Skeletal muscle tissue (tissue), 4 donors: ENCODE data around the gene PCBP2. TPM values are rescaled to one million over a fixed set of nuclear protein-coding genes. Genes with fewer than 3 reads are reported as not detected.
A peak's percentile ranks its signal among the peaks of the same experiment; 100 is the strongest.

Experiments used
- H3K27ac ChIP-seq: one replicate; pipeline ENCODE4 v1.7.0; 2013; ENCODE audit warnings: mild to moderate bottlenecking, low read depth, low read length, inconsistent platforms
- H3K27me3 ChIP-seq, 3 donors: one replicate each; pipeline ENCODE4 v1.7.0; 2013; ENCODE audit warnings: low read length in 3 of 3; ENCODE audit not compliant: control insufficient read depth in 3 of 3, insufficient read depth in 3 of 3
- H3K36me3 ChIP-seq, 3 donors: one replicate each; pipeline ENCODE4 v1.7.0; 2013; ENCODE audit warnings: low read length in 3 of 3; ENCODE audit not compliant: control insufficient read depth in 3 of 3, insufficient read depth in 3 of 3
- H3K4me1 ChIP-seq, 3 donors: one replicate each; pipeline ENCODE4 v1.7.0; 2013; ENCODE audit warnings: low read length in 3 of 3, mild to moderate bottlenecking in 3 of 3; ENCODE audit not compliant: control insufficient read depth in 3 of 3, insufficient read depth in 3 of 3
- H3K4me3 ChIP-seq, 3 donors: one replicate each; pipeline ENCODE4 v1.7.0; 2013; ENCODE audit warnings: low read length in 3 of 3
- H3K9ac ChIP-seq, 3 donors: one replicate each; pipeline ENCODE4 v1.7.0; 2013; ENCODE audit warnings: low read length in 3 of 3, mild to moderate bottlenecking in 3 of 3, moderate library complexity in 2 of 3, low read depth in 1 of 3
- H3K9me3 ChIP-seq, 3 donors: one replicate each; pipeline ENCODE4 v1.7.0; 2013; ENCODE audit warnings: low read length in 3 of 3; ENCODE audit not compliant: control insufficient read depth in 3 of 3
- total RNA-seq: library from RNA; depleted of rRNA; stranded (reverse); fragments of >200 nt; gene quantifications from one replicate; pipeline ENCODE4 v1.2.3, GENCODE V29; 2014
- donor health status: Osteomylitis.

PCBP2 gene
- total RNA-seq, 1 donor from 2014 or later: 281 TPM

GRCh38 chr12:53489242-53489864 lies 37.5 kb downstream of the PCBP2 start:
- Histone ChIP-seq H3K9ac (no peak overlapping the region), H3K9me3 (no peaks in the 10 kb centered on the region), H3K36me3 (peaks cover 18 to 30% (median 20%) of the 10 kb centered on the region in 3 donors), H3K4me3 (no peak overlapping the region), H3K27ac (no peak overlapping the region), H3K27me3 (no peaks in the 10 kb centered on the region), H3K4me1 (peaks cover 13 to 18% (median 16%) of the 10 kb centered on the region in 3 donors)

DNA sequence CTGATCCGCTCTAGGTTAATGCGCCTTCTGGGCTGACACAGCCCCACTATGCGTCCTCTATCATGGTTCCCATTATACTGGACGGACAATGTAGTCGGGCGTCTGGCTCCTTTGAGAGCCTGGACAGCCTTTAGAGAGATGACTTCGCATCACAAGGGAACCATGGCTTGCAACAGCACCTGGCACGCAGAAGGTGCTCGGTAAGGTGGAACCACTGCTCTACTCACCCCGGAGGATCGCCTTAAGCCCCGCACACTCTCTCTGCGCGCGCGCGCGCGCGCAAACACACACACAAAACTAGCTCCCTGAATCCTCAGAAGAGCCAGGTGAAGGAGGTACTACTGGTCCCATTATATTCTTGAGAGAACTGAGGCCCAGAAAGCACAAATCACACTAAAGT lies 40.3 kb downstream of the PCBP2 start:
- Histone ChIP-seq H3K9me3 (no peaks in the 10 kb centered on the region), H3K4me1 (peaks cover 18 to 25% (median 23%) of the 10 kb centered on the region in 3 donors), H3K4me3 (peak overlapping the region; percentile 59 to 82 (median 80)), H3K27ac (peak overlapping the region; percentile 83), H3K27me3 (no peaks in the 10 kb centered on the region), H3K36me3 (peaks cover 0 to 8% (median 3%) of the 10 kb centered on the region in 3 donors), H3K9ac (peak overlapping the region in 1 of 3 donors; percentile 23)

DNA sequence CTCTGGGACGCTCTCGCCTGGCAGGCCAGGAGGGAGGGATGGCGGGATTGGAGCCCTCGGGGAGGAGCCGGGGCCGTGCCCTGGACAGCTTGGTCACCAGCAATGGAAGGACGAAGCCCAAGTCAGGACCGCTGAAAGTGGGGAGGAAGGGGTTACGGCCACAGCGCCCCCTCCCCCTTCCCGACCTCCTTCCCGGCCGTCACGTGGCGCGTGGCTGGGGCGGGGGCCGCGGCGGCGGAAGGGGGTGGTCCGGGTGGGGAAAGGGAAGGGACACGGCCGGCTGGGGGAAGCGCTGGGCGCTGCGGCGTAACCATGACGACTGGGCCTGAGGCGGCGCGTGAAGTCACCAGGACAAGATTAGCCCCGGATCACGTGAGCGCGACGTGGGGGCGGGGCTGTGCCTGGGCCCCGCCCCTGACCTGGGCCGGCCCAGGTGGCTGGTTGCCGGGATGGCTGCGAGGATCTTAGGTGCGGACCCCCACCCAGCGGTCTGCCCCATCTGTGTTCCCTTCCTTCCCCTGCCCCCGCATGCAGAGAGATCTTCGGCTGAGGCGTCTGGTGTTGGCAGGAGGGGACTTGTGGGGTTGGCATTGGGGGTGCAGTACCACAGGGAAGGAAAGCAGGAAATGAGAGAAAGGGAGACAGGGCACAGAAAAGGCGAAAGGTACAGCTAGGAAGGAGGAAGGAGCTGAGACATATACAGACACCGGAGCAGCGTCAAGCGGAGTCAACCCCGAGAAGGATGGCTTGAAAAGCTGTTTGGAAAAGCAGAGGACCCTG lies 41.1 kb downstream of the PCBP2 start:
- Histone ChIP-seq H3K9me3 (no peaks in the 10 kb centered on the region), H3K9ac (peak overlapping the region; percentile 69 to 80 (median 80)), H3K36me3 (peaks cover 0 to 2% (median 0%) of the 10 kb centered on the region in 3 donors), H3K27me3 (no peaks in the 10 kb centered on the region), H3K4me3 (peak overlapping the region; percentile 77 to 82 (median 80)), H3K27ac (peak overlapping the region; percentile 83), H3K4me1 (peaks cover 18 to 29% (median 26%) of the 10 kb centered on the region in 3 donors)

DNA sequence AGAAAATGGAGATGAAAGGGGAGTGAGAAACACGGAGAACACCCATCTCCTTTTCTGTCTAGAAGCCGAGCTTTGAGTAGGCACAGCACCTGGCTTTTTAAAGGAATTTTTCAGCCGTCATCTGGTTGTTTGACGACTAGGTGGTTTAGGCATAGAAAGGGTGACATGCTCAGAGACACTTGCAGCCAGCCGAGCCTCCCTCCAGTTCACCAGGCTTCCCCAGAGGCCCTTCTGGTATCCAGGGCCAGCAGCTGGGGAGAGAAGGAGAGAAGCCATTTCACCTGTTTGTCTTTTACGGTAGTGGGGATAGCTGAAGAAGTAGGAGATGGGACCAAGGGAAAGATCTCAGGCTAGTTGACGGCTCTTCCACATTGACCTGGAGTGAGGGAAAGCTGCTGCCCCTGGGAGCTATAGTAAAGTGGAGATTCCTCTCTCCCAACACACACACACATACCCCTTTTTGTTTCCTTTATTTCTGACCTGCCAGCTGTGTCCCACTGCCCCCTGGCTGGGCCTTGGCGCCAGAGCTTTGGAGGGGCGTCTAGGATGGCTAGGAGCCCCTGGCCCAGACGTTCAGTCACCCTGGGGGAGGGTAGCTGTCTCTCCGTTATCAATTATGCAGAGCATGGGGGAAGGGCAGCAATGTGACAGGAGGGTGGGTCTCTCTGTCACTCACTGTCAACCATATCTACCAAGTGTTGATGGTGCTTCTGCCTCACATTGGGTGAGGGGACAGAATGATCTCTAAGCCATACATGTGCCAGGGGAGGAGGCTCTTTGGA lies 41.9 kb downstream of the PCBP2 start:
- no peaks in the 10 kb centered on the region for H3K27me3 ChIP-seq
- peak overlapping the region; percentile 83 for H3K27ac ChIP-seq
- peaks cover 23 to 35% (median 32%) of the 10 kb centered on the region in 3 donors for H3K4me1 ChIP-seq
- H3K36me3 ChIP-seq: no peaks in the 10 kb centered on the region
- H3K9ac ChIP-seq: peak overlapping the region; percentile 69 to 80 (median 69)
- peak overlapping the region; percentile 77 to 82 (median 80) for H3K4me3 ChIP-seq
- no peaks in the 10 kb centered on the region for H3K9me3 ChIP-seq

DNA sequence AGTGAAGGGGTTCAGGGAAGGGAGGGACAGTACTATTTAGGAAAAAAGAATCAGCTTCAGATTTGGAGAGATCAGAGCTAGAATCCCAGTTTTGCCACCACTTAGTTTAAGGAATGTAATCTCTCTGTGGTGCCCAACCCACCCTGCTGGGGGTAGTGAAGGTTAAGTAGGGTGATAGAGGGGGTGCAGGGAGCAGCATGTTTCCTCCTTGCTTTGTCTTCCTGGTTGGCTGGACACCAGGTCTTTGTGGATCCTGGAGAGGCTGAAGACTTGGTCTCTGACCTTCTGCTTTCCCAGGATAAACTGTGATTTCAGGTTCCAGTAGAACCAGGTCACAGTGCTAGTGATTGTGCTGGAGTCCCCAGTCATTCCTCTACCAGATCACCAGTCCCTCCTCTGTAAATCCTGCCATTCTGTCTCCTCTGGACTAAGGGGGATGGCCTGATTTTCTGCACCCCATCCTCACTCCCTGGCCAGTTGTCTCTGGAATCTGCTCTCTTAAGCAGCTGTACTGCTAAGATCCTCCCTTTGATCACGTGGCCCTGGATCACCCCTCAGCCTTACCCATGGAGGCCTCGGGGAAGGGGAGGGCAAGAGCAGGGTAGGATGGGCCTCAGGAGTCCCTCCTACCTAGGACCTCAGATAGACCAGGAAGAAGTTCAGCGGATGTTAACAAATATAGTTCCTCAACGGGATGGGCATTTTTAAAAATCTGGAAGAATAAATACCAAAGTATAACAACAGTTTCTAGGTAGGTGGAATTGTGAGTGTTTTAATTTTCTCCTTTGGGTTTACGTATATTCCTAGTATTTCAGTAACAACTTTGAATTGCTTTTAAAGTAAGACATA lies 44.2 kb downstream of the PCBP2 start:
- H3K27ac ChIP-seq: peak overlapping the region; percentile 6
- H3K9ac ChIP-seq: no peak overlapping the region
- peaks cover 37 to 48% (median 41%) of the 10 kb centered on the region in 3 donors for H3K4me1 ChIP-seq
- H3K9me3 ChIP-seq: no peaks in the 10 kb centered on the region
- no peaks in the 10 kb centered on the region for H3K27me3 ChIP-seq
- H3K4me3 ChIP-seq: no peak overlapping the region
- no peaks in the 10 kb centered on the region for H3K36me3 ChIP-seq

DNA sequence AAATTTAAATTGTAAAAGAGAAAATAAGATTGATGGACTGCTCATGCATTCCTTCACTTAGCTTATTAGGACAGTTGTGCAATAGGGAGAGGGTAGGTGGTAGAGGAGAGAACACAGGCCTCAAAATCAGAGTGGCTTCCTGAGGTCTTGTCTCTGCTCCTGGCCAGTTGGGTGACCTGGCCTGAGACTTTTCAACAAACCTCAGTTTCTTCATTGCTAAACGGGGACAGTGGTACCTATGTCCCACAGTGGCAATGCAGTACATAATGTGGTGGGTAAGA lies 44.8 kb downstream of the PCBP2 start:
- Histone ChIP-seq H3K27me3 (no peaks in the 10 kb centered on the region), H3K4me3 (no peak overlapping the region), H3K27ac (peak overlapping the region; percentile 6), H3K36me3 (no peaks in the 10 kb centered on the region), H3K9ac (no peak overlapping the region), H3K4me1 (peaks cover 41 to 54% (median 44%) of the 10 kb centered on the region in 3 donors), H3K9me3 (no peaks in the 10 kb centered on the region)

DNA sequence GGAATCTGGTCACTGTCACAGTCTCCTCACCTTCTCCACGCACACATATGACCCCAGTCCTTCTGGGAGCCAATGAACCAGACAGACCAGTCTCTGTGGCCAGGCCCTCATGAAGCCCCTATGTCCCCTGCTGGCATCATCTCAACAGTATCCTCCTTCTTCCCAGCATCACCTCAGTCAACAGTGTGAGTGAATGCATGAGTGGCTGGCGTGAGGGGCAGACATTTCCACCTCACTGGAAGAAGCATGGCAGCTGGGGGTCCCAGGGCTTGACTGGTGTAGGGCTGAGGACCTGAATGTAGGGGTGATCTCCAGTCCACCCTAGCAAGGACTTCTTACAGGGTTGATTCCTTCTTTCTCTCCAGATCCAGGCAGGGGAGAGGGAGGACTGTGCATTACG lies 45.6 kb downstream of the PCBP2 start:
- Histone ChIP-seq H3K27ac (no peak overlapping the region), H3K27me3 (no peaks in the 10 kb centered on the region), H3K9ac (no peak overlapping the region), H3K4me3 (no peak overlapping the region), H3K36me3 (no peaks in the 10 kb centered on the region), H3K9me3 (no peaks in the 10 kb centered on the region), H3K4me1 (peaks cover 43 to 55% (median 45%) of the 10 kb centered on the region in 3 donors)

DNA sequence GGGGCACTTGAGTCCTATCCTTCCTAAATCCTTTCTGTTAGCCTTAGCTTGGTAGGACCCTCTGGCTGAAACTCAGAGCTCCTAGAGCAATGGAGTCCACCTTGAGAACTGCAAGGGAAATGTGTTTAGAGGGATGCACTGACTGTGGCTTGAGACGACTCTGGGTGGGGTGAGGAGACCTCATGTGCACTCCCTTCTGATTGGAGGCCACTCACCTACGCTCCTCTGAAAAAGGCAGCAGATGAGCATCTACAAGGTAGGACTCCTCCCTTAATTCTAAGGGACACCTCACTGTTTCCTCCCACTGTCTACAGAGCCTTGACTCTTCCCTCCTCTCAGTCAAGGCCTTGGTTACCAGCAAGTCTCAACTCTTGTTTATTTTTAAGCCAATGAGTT lies 46.3 kb downstream of the PCBP2 start:
- Histone ChIP-seq H3K27me3 (no peaks in the 10 kb centered on the region), H3K4me3 (peak overlapping the region in 2 of 3 donors; percentile 13 to 93), H3K9ac (peak overlapping the region in 1 of 3 donors; percentile 28), H3K9me3 (no peaks in the 10 kb centered on the region), H3K4me1 (peaks cover 43 to 56% (median 47%) of the 10 kb centered on the region in 3 donors), H3K27ac (no peak overlapping the region), H3K36me3 (no peaks in the 10 kb centered on the region)
